NCI-H1436 treated with DMSO at 0.1 percent for 48 hours (cell line): Measurements from ENCODE around the gene DEPP1.

ENCODE experiments used
- DNase-seq: peaks from one replicate; lab custom pipeline; 2025; lab: John Stamatoyannopoulos, UW

The DEPP1 gene

DNA sequence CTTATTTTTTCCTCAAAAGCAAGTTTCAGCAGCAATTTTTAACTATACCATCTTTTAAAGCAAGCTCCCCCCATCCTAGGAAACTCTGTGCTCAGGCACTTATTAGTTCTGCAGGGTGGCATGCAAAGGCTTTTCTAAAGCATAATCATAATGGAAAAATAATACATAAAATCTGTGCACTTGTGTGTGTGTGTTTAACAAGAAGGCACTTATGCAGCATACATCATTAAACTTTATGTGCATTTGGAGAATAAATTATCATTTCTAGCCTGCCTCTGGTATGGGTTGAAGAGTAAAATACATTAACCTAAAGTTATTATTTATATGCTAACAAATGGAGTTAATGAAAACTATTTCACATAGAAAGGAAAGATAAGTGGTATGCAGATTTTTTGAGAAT lies 24.6 kb downstream of the DEPP1 start:
- DNase-seq = no peak

DNA sequence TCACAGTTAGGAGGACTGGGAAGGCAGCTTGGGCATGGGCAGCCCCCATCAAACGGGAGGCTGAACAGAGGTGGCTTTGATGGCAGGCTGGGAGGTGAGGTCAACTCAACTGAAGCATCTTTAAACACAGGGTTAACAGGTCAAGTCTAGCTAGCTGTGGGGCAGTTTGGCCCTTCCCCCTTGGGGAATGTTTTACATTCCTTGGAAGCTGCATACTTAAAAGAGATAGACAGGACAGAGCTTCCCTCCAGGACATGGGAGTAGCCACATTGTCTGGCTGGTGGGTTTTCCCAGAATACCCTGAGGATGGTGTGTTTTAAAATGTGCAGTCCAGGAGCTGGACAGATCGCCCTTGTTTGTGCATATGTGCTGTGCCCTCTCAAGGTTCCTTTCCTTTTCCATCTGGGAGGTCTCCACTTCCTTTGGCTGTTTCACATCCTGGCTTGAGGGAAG lies 25.8 kb downstream of the DEPP1 start:
- no peak for DNase-seq

DNA sequence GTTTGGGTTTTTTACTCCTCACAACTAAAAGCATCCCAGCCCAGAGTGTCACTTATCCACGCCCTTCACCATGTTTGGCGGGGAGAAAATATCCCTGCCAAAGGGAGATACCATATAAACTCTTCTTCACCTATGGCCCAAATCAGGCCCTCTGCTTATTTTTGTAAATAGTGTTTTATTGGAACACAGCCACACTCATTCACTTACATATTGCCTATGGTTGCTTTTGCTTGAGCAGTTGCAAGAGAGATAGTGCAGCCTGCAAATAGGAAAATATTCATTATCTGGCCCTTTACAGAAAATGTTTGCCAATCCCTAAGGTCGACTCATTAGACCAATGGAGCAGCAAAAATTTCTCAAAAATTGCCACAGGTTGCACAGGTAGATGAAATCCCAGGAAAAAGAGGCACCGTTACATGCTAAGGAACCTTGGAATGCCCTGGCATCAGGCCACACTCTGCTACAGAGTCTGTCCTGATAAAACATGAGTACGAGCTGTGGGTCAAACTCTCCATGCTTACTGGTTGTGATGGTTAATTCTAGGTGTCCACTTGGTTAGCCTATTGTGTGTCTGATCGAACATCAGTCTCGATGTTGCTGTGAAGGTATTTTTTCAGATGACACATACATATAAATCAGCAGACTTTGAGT lies 26.9 kb downstream of the DEPP1 start:
- DNase-seq = no peak

DNA sequence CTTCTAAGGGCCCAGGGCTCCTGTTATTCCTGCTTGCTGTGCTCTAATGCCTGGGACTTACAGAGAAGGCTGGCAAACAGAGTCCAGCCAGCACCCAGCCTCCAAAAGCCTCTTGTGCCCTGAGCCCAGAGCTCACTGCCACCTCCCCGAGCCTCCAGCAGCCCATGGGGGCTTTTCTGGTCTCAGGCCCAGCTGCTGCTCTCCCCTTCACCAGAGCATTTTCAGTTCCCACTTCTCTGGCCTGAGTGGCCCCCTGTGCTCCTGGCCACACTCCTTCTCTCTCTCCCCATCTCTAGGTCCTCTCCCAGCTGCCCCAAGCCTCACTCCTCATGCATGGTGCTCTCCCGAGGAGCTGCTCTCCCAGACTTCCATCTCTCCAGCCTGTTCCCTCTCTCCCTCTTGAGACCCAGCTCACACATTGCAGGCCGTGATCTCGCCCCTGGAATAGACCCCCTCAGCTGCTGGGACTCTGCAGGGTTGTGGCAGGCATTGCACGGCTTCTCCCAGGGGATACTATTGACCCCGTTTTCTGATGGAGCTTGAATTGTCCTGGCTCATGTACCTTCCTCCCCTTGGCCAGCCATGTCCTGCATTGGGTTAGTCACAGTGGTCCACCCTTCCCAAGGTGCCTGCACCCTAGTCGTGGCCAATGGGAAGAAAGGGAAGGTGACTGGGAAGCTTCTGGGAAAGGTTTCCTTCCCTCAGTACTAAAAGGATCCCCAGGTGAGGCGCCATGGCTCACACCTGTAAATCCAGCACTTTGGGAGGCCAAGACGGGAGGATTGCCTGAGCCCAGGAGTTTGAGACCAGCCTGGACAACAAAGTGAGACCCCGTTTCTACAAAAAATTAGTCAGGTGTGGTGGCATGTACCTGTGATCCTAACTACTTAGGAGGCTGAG lies 28.0 kb downstream of the DEPP1 start:
- no peak for DNase-seq

DNA sequence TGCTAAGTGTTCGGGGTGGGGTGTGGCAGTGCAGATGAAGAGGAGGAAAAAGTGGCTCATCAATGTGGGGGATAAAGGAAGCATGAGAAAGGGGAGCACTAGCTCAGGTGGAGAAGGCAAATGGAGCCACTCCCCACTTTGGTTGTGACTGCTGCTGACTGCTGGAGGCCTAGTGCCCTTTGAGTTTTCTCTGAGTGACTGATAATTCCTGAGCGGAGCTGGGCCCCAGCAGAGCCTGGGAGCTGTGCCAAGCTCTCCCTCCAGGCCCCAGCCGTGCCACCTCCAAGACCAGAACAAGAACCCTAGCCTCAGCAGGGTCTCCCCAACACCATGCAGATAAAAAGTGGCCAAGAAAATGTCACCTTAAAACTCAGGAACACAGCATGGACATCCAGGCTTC lies 28.7 kb downstream of the DEPP1 start:
- DNase-seq = no peak

DNA sequence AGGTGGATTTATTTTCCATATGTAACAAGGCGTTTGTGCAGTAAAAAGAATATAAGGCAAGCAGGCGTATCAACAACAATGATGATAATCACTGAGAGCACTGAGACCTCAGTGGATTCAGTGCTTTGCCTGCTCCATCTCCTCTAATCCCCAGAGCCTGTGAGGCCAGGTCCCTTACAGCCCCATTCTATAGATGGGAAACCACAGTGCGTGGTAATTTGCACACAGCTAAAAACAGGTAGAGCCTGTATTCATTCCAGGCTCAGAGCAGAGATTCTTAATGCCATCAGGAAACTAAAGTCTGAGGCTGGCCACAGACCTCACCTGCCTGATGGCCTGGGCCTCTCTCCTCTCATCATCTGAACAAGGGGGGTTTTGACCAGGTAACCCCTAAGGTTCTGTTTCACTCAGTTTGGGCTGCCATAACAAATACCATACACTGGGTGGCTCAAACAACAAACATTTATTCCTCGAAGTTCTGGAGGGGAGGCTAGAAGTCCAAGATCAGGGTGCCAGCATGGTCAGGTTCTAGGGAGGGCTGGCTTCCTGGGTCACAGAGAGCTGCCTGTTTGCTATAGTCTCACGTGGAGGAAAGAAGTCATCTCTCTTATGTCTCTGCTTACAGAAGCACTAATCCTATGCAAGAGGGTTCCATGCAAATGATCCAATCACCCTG lies 29.3 kb downstream of the DEPP1 start:
- no peak for DNase-seq

DNA sequence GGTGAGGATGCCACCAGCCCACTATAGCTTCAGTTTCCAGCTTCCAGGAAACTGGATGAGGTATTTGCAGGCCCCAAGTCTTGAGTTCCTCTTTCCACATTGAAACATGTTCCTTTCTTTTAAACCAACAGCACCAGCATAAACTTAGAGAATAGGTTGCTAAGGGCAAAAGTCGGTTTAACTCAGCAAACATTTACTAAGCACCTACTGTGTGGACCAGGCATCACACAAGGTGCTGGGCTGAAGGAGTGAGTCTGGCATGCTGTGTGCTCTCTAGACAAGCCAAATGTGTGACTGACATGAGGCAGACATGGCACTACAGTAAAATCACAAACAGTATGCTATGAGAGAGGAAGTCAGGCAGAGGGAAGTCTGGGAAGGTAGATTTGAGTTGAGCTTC lies 30.0 kb downstream of the DEPP1 start:
- DNase-seq = no peak

DNA sequence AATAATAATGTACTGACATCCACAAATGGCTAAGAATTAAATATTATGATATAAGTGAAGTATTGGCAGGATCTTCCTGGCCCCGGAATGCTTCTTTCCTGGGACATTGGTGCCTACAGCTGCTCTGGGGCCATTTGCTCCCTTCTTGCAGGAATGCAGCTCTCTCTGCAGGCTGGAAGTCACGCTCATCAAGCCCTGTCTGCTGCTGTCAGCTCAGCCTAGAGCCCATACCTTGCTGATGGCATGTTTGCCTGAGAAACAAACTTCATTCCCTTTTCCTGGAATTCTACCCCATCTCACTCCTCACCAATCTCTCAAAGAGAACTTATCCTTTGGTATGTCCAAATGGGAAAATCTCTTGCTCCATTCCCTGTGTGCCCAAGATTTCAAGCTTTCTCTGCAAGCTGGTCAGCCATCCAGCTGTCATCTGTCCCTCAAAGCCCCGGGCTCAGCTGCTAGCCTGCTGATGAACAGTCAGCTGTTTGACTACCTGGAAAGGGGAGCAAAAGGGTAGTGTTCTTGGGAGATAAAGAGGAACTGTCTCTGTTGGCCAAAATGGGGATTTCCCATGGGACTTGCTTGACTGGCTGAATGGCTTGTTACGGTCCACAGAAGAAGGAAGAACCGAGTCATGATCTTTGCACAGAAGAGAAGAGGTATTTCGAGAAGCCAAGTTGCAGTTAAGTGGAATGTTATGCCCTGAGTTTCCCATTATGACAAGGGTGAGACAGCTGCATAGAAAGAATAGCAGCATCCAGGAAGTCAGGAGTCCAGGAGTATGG lies 31.0 kb downstream of the DEPP1 start:
- DNase-seq = no peak

DNA sequence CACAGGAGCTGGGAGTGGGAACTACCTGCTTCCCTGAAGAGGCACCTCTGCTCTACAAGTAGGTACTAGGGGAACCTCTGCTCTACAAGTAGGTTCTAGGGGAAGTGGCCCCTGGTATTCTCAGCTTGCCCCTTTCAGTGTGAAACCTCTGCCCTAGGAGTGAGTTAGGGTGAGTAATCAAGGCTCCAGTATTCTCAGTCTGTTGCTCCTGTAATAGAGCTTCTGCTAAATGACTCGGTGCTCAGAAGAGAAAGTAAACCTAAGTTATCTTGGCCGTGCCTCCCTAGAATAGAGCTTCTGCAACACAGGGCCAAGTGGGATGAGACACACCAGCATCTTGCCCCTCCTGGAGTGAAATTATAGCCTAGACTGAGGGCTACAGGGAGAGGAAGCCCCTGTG lies 32.4 kb downstream of the DEPP1 start:
- DNase-seq = no peak

DNA sequence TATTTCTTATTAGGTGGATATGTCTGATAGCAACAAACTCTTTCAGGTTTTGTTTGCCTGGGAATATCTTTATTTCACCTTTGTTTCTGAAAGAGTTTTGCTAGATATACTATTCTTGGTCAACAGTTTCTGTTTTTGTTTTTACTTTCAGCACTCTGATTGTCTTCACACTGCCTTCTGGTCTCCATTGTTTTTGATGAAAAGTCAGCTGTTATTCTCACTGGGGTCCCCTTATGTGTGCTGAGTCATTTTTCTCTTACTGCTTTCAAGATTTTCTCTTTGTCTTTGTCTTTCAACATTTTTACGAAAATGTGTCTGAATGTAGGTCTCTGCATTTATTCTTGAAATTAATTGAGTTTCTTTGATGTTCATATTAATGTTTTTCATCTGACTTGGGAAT lies 34.3 kb downstream of the DEPP1 start:
- DNase-seq = no peak

DNA sequence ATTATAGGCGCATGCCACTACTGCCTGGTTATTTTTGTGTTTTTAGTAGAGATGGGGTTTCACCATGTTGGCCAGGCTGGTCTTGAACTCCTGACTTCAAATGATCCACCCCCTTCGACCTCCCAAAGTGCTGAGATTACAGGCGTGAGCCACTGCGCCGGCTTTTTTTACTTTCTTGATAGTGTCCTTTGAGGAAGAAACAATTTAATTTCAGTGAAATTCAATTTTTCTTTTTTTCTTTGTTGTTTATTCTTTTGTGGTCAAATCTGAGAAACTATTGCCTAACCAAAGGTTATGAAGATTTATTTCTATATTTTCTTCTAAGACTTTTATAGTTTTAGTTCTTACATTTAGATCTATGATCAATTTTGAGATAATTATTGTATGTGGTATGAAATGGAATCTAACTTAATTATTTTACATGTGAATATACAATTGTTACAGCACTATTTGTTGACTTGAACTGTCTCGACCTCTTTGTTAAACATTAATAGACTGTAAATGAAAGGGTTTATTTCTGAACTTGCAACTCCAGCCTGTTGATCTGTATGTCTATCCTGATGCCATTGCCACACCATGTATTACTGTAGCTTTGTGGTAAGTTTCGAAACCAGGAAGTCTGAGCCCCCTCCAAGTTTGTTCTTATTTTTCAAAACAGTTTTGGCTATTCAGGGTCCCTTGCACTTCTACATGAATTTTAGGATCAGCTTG lies 38.8 kb downstream of the DEPP1 start:
- no peak for DNase-seq

DNA sequence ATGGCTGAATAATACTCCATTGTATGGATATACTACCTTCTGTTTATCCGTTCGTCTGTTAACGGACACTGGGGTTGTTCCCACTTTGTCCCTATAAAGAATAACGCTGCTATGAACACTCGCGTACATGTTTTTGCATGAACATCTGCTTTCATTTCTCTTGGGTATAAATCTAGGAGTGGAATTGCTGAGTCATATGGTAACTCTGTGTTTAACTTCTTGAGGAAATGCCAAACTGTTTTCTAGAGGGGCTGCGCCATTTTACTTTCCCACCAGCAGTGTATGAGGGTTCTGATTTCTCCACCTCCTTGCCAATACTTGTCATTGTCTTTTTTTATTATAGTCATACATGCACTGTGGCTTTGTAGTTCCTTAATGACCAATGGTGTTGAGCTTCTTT lies 39.7 kb downstream of the DEPP1 start:
- DNase-seq = no peak

DNA sequence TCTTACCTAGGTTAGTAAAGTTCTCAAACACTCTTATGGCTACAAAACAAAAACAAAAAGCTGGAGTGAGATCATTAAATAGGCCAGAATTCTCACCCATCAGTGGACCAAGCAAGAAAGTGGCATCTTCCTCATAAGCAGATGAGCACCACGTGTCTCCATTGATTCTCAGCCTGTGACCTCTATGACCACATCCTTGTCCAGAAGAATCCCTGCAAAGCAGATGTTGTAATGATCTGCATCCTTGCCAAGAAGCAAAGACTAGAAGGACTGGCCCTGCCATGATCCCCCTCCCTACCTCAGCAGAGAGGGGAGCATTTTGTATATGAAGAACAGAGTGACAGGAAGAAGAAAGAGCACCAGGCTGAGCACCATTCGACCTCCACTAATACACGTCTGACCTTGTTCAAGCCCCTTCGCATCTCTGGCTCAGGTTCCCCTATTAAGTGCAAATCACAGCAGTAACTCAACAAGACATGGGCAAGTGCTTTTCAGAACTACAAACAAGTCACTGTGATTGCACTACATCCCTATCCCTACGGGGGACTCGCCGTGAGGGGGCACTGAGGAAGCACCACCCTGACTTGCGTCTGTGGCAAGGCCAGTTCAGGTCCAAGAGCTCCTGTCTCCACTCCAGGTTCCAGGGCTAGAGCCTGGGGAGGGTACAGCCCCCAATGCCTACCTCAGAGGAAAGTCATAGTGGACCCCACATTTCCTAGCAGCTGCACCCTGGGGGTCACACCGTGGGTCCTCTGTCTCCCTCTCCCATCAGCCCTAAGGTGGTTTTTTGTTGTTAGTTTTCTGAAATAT lies 41.2 kb downstream of the DEPP1 start:
- no peak for DNase-seq

DNA sequence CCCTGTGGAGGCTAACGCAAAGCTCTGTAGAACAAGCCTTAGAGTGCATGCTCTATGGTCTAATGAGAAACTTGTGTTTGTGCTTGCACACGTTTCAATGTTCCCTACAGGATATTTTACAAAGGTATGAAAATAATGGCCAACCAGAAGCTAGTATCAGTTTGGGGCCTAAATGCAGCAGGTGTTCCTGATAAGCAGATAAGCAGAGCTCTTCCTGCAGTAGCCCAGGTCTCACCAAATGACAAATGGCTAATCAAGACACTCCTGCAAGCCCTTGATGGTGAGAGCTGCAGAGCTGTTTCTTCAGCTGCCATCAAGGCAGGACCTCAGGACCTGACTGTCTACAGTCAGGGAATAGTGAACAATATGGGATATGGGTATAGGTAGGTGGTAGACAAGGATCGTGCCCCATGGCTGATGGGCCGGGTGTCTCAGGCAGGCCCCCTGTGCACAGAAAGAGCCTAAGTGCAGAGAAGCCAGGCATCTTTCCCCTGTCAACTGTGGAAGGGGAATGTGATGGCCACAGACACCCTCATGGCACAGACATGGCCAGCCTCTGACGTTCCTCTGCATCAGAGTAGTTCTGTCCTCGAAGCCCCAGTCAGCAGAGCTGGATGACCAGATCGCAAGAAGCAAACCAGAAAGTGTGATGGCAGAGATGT lies 42.2 kb downstream of the DEPP1 start:
- no peak for DNase-seq

DNA sequence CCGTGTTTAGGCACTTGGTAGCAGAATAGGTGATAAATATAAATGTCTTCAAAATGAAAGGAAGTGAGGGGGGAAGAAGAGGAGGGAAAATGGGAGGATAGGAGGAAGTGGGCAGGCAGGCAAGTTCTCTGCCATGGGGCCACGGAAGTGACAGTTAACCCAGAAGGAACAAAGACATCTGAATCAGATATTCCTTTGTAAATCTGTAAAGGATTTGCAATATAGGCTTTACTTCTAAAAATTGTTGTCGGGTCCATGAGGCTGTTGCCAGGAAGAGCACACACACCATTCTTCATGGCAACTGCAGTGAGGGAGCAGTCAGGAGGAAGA lies 42.7 kb downstream of the DEPP1 start:
- no peak for DNase-seq

DNA sequence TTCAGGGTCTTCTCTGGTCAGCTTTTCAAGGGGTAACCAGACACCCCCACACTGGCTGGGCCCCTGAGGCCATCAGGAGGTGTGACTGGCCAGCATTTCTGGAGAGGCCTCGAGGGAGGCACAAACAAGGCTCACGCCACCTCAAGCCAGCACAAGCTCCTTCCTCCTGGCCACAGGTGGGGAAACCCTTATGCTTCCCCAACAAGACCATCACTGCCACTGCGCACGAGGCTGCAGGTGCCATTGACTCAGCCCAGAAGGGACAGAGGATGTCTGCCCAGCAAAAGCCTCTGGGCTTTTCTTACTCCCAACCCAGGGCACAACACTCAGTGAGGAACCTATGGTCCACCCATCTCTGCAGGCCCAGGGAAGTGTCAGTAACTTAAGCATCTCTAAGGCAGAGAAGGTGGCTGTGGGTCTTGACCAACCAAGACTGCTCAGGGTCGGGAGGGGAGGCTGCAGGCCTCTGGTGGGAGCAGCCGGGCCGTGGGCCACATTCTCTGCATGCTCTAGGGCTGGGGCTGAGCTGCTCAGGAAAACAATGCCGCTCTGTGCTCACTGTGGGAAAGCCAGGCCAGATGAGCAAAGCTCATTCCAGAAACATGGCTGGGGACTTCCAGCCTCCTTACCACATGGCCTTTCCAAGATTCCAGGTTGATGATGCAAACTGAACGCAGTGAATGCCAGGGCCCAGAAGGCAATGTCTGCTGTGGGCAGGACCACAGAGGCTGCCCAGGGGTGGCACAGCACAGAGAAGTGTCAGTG lies 43.2 kb downstream of the DEPP1 start:
- DNase-seq = no peak

DNA sequence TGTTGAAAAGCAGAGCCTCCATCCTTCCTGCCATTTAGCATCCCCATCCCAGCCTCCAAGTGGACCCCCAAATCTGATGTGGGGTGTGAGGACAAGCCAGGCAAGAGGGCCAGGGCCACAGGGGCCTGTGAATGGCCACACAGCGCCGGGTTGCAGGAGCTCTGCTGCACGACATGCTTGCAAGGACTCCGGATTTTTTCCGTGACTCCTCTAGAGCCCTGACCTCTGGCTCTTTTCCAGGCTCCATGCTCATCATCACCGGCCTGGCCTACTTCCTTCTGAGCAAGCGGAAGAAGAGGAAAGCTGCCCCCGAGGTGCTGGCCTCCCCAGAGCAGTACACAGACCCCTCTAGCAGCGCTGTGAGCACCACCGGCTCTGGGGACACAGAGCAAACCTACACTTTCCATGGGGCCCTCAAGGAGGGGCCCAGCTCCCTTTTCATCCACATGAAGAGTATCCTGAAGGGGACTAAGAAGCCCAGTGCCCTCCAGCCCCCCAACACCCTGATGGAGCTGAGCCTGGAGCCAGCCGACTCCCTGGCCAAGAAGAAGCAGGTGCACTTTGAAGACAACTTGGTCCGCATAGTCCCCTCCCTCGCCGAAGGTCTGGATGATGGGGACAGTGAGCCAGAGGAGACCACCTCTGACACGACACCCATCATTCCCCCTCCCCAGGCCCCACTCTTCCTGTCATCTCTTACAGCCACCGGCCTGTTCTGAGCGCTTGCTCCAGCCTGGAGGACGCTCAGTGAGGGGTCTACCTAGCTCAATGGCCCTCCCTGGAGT lies 44.0 kb downstream of the DEPP1 start:
- DNase-seq = no peak

DNA sequence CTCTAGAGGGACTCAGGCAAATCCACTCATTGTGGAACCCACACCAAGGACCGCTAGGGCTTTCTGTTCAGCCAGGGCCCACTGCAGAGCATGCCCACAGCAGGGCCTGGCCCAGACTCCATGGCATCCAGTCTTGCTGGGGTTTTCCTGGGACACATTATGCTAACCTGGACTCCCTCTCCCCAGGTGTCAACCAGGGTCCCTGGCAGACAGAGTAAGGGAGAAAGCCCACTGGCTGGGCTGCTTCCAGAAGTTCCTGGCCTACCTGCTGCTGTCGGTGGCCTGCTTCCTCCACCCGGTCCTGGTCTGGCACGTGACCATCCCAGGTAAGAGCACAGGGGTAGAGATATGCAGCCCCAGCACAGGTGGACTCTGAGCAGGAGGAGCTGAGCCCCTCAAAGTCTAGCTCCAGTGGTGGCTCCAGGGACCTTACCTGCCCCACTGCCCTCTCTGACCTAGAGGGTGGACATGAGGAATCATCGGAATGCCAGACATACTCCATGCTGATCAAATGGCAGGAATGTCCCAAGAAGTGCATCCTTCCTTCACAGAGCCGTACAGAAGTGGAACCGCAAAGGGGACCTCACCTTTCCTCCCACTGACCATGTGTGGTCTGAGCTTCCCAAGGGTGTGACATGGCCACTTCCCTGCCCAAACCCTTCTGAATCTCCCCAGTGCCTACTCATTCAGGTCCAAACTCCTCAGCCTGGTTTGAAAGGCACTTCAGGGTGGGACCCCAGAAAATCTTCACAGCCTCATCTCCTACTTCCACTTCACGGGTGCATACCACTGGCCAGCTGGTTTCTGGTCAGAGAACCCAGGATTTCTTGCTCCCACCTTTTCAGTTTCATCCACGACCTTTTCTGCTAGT lies 44.9 kb downstream of the DEPP1 start:
- no peak for DNase-seq
